Measurements from ENCODE around the gene TRIM17. TPM values are rescaled to one million over a fixed set of nuclear protein-coding genes. Genes with fewer than 3 reads are reported as not detected.
A peak's percentile ranks its signal among the peaks of the same experiment; 100 is the strongest.

TRIM17 gene
- total RNA-seq, 1 experiment from 2014 or later: not detected

GRCh38 chr1:228375578-228376261 lies 40.9 kb downstream of the TRIM17 start:
- Histone ChIP-seq H3K4me1 (ENCODE audit: control insufficient read depth in 1 of 2, insufficient read depth in 2 of 2, low read length in 2 of 2) (peaks cover 5 to 38% of the 10 kb centered on the region in 2 experiments), H3K9me3 (ENCODE audit: control insufficient read depth in 1 of 2, insufficient read depth in 1 of 2, low read depth in 1 of 2, low read length in 2 of 2) (no peaks in the 10 kb centered on the region), H2AFZ (ENCODE audit: low read depth, low read length, poor library complexity, severe bottlenecking) (no peak overlapping the region), H3K79me2 (ENCODE audit: insufficient read depth, low read length) (no peaks in the 10 kb centered on the region), H3K27me3 (ENCODE audit: insufficient read depth, low read length) (no peaks in the 10 kb centered on the region), H3K27ac (ENCODE audit: low read depth, low read length) (no peak overlapping the region), H3K9me2 (ENCODE audit: insufficient read depth) (no peaks in the 10 kb centered on the region), H3K4me3 (replicated peaks in 1 of 2; ENCODE audit: low read depth in 1 of 2, low read length in 2 of 2) (no peak overlapping the region), H3K4me2 (ENCODE audit: low read length) (no peak overlapping the region), H3K36me3 (ENCODE audit: control insufficient read depth in 1 of 2, insufficient read depth in 2 of 2, low read length in 2 of 2) (no peaks in the 10 kb centered on the region), H3K9ac (ENCODE audit: low read length) (no peak overlapping the region), H4K20me1 (ENCODE audit: insufficient read depth) (no peaks in the 10 kb centered on the region)
- DNase-seq (ENCODE audit: low read depth, low spot score): no peak
- POLR2A ChIA-PET: no interaction called here
- intact Hi-C loops (cut with micrococcal nuclease): no loop called here
- CTCF ChIA-PET: no interaction called here
- no peak for ATAC-seq
- TF ChIP-seq SRF (IDR thresholded peaks at IDR 0.05; ENCODE audit: low read depth) (no peak), ATF3 (IDR thresholded peaks at IDR 0.05) (no peak), ZNF274 (IDR thresholded peaks at IDR 0.05; ENCODE audit: low read depth, low read length) (no peak), SP1 (IDR thresholded peaks at IDR 0.05; ENCODE audit: low read depth) (no peak), REST (IDR thresholded peaks at IDR 0.05; ENCODE audit: low read depth) (no peak)
- TF ChIP-seq, protein P1, sequence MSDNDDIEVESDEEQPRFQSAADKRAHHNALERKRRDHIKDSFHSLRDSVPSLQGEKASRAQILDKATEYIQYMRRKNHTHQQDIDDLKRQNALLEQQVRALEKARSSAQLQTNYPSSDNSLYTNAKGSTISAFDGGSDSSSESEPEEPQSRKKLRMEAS (IDR thresholded peaks at IDR 0.05): no peak
- TSS peak; percentile 28 for BruUV-seq (replicated peaks)
- RAD21 ChIA-PET (ENCODE audit: low non-redundant PET in 1 of 2, low total read pairs in 2 of 2, uncharacterized antibody in 2 of 2, unreplicated experiment in 2 of 2): no interaction called here

All from HCT116 (cell line).